Measurements from ENCODE around the gene NRAP. TPM values are rescaled to one million over a fixed set of nuclear protein-coding genes. Genes with fewer than 3 reads are reported as not detected.

NRAP gene
- not detected in 2 replicates for total RNA-seq
- long read RNA-seq: 0 reads

DNA sequence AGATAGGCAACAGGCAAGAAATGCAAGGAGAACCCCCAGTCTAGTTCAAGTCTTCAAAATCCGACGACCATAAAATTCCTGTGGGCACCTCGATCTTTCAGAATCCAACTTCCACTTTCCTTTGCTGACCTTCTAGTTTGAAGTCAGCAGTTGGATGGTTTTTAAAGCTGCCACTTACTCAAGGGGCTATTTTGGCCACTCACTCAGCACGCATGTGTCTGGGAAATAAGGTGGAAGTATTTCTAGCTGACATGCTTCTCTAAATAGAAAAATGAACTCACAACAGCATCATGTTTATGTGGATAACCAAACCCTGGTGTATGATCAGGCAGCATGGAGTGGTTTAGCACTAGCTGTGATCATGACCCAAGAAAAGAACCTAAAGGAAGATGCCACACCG, at the start of gene NRAP:
Gene NRAP, minus strand, starts transcription at position 134 of the 400 bp plus-strand sequence. CDS start 159 bp downstream, outside the sequence.
- no peaks in the 10 kb centered on the region for H3K36me3 Mint-ChIP-seq (ENCODE audit: unreplicated experiment)
- H3K4me1 Mint-ChIP-seq (ENCODE audit: unreplicated experiment): no peaks in the 10 kb centered on the region
- no peak for DNase-seq (ENCODE audit: extremely low spot score, unreplicated experiment)
- no peaks in the 10 kb centered on the region for H3K9me3 Mint-ChIP-seq (ENCODE audit: unreplicated experiment)
- peaks cover 31% of the 10 kb centered on the region for H3K27me3 Mint-ChIP-seq (ENCODE audit: unreplicated experiment)
- no peak within 1 kb of the TSS for H3K4me3 Mint-ChIP-seq (ENCODE audit: unreplicated experiment)
- H3K27ac Mint-ChIP-seq (ENCODE audit: unreplicated experiment): no peak within 1 kb of the TSS
- TF ChIP-seq, protein P1, sequence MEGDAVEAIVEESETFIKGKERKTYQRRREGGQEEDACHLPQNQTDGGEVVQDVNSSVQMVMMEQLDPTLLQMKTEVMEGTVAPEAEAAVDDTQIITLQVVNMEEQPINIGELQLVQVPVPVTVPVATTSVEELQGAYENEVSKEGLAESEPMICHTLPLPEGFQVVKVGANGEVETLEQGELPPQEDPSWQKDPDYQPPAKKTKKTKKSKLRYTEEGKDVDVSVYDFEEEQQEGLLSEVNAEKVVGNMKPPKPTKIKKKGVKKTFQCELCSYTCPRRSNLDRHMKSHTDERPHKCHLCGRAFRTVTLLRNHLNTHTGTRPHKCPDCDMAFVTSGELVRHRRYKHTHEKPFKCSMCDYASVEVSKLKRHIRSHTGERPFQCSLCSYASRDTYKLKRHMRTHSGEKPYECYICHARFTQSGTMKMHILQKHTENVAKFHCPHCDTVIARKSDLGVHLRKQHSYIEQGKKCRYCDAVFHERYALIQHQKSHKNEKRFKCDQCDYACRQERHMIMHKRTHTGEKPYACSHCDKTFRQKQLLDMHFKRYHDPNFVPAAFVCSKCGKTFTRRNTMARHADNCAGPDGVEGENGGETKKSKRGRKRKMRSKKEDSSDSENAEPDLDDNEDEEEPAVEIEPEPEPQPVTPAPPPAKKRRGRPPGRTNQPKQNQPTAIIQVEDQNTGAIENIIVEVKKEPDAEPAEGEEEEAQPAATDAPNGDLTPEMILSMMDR (IDR thresholded peaks at IDR 0.05): no peak

DNA sequence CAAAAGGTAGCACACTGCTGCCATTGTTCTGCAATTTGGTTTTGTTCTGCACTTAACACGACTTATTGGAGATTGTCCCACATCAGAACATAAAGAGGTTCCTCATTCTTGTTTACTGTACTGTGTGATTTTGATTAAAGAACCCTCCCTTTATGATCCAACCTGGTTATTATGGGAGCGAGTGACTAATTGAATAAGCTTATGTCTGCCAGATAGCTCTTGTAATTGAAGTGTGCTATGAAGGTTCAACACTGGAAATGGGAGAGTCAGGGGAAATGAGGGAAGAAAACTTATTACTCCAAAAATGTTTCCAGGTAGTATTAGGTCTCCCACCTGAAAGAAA, 49.8 kb upstream of the NRAP start:
- DNase-seq (ENCODE audit: extremely low spot score, unreplicated experiment): no peak
- Mint-ChIP-seq H3K4me1 (ENCODE audit: unreplicated experiment) (peaks cover 31% of the 10 kb centered on the region), H3K36me3 (ENCODE audit: unreplicated experiment) (peaks cover 13% of the 10 kb centered on the region), H3K27ac (ENCODE audit: unreplicated experiment) (no peak overlapping the region), H3K9me3 (ENCODE audit: unreplicated experiment) (peaks cover 5% of the 10 kb centered on the region), H3K27me3 (ENCODE audit: unreplicated experiment) (no peaks in the 10 kb centered on the region), H3K4me3 (ENCODE audit: unreplicated experiment) (no peak overlapping the region)
- TF ChIP-seq, protein P1 (IDR thresholded peaks at IDR 0.05): no peak

DNA sequence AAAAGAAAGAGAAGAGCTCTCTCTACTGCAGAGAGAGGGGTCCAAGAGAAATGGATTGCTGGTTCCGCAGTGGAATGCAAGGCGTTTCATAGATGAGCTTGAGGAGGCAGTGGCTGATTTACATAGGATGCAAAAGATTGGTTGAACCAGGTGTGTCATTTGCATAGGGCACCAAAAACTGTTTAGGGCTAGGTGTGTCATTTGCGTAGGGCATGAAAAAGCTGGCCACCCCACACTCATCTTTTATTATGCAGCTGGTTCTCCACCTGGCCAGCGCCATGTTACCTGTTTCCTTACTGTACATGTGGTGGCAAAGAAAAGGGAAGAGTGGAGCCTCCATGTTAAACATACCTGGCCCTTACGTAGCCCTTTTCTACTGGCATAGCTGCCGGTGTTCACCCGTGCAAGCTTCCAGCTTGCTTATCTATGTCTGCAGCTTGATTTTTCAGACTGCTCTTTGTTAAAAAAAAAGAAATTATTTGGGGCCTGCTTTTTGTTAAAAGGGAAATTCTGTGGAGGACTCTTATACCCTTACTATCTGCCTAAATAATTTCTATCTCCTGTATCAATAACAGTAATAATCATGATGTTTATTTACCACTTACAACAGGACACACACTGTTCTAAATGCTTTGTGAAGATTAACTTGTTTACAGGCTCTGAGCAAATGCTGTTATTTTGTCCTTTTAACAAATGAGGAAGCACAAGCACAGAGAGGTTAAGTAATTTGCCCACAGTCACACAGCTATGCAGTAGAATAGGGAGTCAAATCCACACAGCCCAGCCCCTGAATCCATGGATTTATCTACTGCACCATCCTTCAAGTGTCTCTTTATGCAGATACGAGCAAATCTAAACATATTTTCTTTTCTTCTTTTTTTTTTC, 49.2 kb upstream of the NRAP start:
- Mint-ChIP-seq H3K27me3 (ENCODE audit: unreplicated experiment) (no peaks in the 10 kb centered on the region), H3K36me3 (ENCODE audit: unreplicated experiment) (peaks cover 8% of the 10 kb centered on the region), H3K4me1 (ENCODE audit: unreplicated experiment) (peaks cover 37% of the 10 kb centered on the region), H3K4me3 (ENCODE audit: unreplicated experiment) (no peak overlapping the region), H3K9me3 (ENCODE audit: unreplicated experiment) (peaks cover under 1% of the 10 kb centered on the region), H3K27ac (ENCODE audit: unreplicated experiment) (no peak overlapping the region)
- DNase-seq (ENCODE audit: extremely low spot score, unreplicated experiment): no peak
- TF ChIP-seq, protein P1 (IDR thresholded peaks at IDR 0.05): no peak

GRCh38 chr10:113712024-113712423, 48.2 kb upstream of the NRAP start:
- TF ChIP-seq, protein P1 (IDR thresholded peaks at IDR 0.05): no peak
- H3K4me1 Mint-ChIP-seq (ENCODE audit: unreplicated experiment): peaks cover 45% of the 10 kb centered on the region
- peaks cover 3% of the 10 kb centered on the region for H3K36me3 Mint-ChIP-seq (ENCODE audit: unreplicated experiment)

DNA sequence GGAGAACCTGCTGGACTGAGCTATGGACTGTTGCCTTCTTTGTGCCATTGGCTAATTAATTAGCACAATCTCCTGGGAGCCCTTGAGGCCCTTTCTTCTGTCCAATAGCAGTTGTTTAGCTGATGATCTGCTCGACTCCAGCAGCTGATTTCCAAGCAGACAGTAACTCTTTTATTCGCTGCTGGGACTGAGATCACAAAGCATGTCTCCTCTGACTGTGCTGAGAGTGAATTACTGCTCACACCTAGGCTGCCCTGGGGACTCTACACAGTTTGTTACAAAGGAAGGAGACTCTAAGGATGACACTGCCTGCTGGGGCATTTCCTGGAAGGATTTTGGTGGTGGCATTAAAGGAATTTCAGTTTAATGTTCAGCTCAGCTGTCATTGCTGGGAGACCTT, 47.3 kb upstream of the NRAP start:
- peaks cover 53% of the 10 kb centered on the region for H3K4me1 Mint-ChIP-seq (ENCODE audit: unreplicated experiment)
- no peak for DNase-seq (ENCODE audit: extremely low spot score, unreplicated experiment)
- H3K4me3 Mint-ChIP-seq (ENCODE audit: unreplicated experiment): no peak overlapping the region
- TF ChIP-seq, protein P1 (IDR thresholded peaks at IDR 0.05): no peak
- no peaks in the 10 kb centered on the region for H3K9me3 Mint-ChIP-seq (ENCODE audit: unreplicated experiment)
- peaks cover 3% of the 10 kb centered on the region for H3K36me3 Mint-ChIP-seq (ENCODE audit: unreplicated experiment)
- no peaks in the 10 kb centered on the region for H3K27me3 Mint-ChIP-seq (ENCODE audit: unreplicated experiment)
- H3K27ac Mint-ChIP-seq (ENCODE audit: unreplicated experiment): peak overlapping the region; percentile 98

More at GRCh38 chr10:113712024-113712423, 48.2 kb upstream of the NRAP start:
- no peaks in the 10 kb centered on the region for H3K27me3 Mint-ChIP-seq (ENCODE audit: unreplicated experiment)
- DNase-seq (ENCODE audit: extremely low spot score, unreplicated experiment): no peak
- H3K9me3 Mint-ChIP-seq (ENCODE audit: unreplicated experiment): no peaks in the 10 kb centered on the region
- H3K27ac Mint-ChIP-seq (ENCODE audit: unreplicated experiment): no peak overlapping the region
- H3K4me3 Mint-ChIP-seq (ENCODE audit: unreplicated experiment): no peak overlapping the region

Measured in osteocyte (in vitro differentiated cells).